Measurements from ENCODE around the gene SLC39A5. TPM values are rescaled to one million over a fixed set of nuclear protein-coding genes. Genes with fewer than 3 reads are reported as not detected.

Gene SLC39A5
- not detected for total RNA-seq

GRCh38 chr12:56229916-56230431 is at the start of gene SLC39A5:
Gene SLC39A5 (plus strand): TSS chr12:56230051. CDS start chr12:56231275, 1,224 bp downstream.
- no peak for TF ChIP-seq CTCF (IDR thresholded peaks at IDR 0.05; ENCODE audit: low read depth)

- no peak for TF ChIP-seq CTCF (IDR thresholded peaks at IDR 0.05; ENCODE audit: low read depth)
These were observed 42.9 kb upstream of the SLC39A5 start for GRCh38 chr12:56186957-56187356.

GRCh38 chr12:56188131-56188777 is 41.6 kb upstream of the SLC39A5 start:
- TF ChIP-seq CTCF (IDR thresholded peaks at IDR 0.05; ENCODE audit: low read depth): no peak

- TF ChIP-seq CTCF (IDR thresholded peaks at IDR 0.05; ENCODE audit: low read depth): no peak
These were observed 41.1 kb upstream of the SLC39A5 start for GRCh38 chr12:56188778-56189098.

- TF ChIP-seq CTCF (IDR thresholded peaks at IDR 0.05; ENCODE audit: low read depth): no peak
These were observed 40.5 kb upstream of the SLC39A5 start, which contains the start of gene SMARCC2 for GRCh38 chr12:56189099-56189917. Gene SMARCC2 (minus strand): TSS chr12:56189483. CDS start chr12:56189461, 22 bp downstream.

GRCh38 chr12:56189918-56190694 is 39.7 kb upstream of the SLC39A5 start:
- TF ChIP-seq CTCF (IDR thresholded peaks at IDR 0.05; ENCODE audit: low read depth): no peak

Data from subcutaneous adipose tissue (tissue), 4 donors.